Astrocyte (in vitro differentiated cells and primary cell): Measurements from ENCODE around the gene DHRS3.

ENCODE experiments used
- CTCF ChIP-seq: IDR thresholded peaks from 2 replicates; pipeline ENCODE4 v1.5.1; 2011; ENCODE audit warnings: low read depth, mild to moderate bottlenecking, inconsistent platforms, low read length, moderate library complexity; ENCODE audit not compliant: insufficient read depth
- EZH2 ChIP-seq: IDR thresholded peaks from 2 replicates; pipeline ENCODE4 v1.6.1; 2012; ENCODE audit warnings: mild to moderate bottlenecking, low read length, inconsistent platforms; ENCODE audit not compliant: insufficient read depth

- TF ChIP-seq CTCF, result no peak
- TF ChIP-seq EZH2, result no peak
These were observed 26.2 kb upstream of the DHRS3 start for GRCh38 chr1:12644237-12644636.
